Natural killer cell (primary cell): Measurements from ENCODE around the gene UBE3B. TPM values are rescaled to one million over a fixed set of nuclear protein-coding genes. Genes with fewer than 3 reads are reported as not detected.
A peak's percentile ranks its signal among the peaks of the same experiment; 100 is the strongest.

Source experiments
- ATAC-seq, 3 donors: fragments of 150-1000 bp in 2 of 3; fragments of 200-7000 bp in 1 of 3; cut with Tn5 transposase; 1 replicate in 1 of 3; 2 replicates in 2 of 3; pipeline ENCODE4 v1.10.0; 2021; ENCODE audit warnings: mild to moderate bottlenecking in 2 of 3, moderate library complexity in 2 of 3
- DNase-seq, 2 donors: peaks; one replicate each; pipeline versions ENCODE4 v3.0.0 to v3.0.0-alpha.2; 2013 to 2021; ENCODE audit warnings: mixed read lengths in 1 of 2
- H3K27ac ChIP-seq: one replicate; pipeline ENCODE4 v1.5.1; 2013; ENCODE audit warnings: mild to moderate bottlenecking, low read length
- H3K27me3 ChIP-seq: one replicate; pipeline ENCODE4 v1.6.1; 2013; ENCODE audit warnings: low read length; ENCODE audit not compliant: control insufficient read depth, insufficient read depth
- H3K36me3 ChIP-seq: one replicate; pipeline ENCODE4 v1.6.1; 2013; ENCODE audit warnings: low read length; ENCODE audit not compliant: control insufficient read depth, insufficient read depth
- H3K4me1 ChIP-seq: one replicate; pipeline ENCODE4 v1.6.1; 2013; ENCODE audit warnings: low read length; ENCODE audit not compliant: control insufficient read depth, insufficient read depth
- H3K4me3 ChIP-seq: one replicate; pipeline ENCODE4 v1.5.1; 2013; ENCODE audit warnings: low read length
- H3K9me3 ChIP-seq: one replicate; pipeline ENCODE4 v1.6.1; 2013; ENCODE audit warnings: low read length; ENCODE audit not compliant: control insufficient read depth, insufficient read depth
- H3K27ac Mint-ChIP-seq, 2 donors: one replicate each; pipeline ENCODE4 v1.8.0; 2022; ENCODE audit warnings: mild to moderate bottlenecking in 2 of 2, mixed read lengths in 2 of 2, moderate library complexity in 1 of 2
- H3K27me3 Mint-ChIP-seq, 2 donors: one replicate each; pipeline ENCODE4 v1.8.0; 2022; ENCODE audit warnings: low read depth in 2 of 2, mixed read lengths in 2 of 2
- H3K36me3 Mint-ChIP-seq: one replicate; pipeline ENCODE4 v1.8.0; 2022; ENCODE audit warnings: mixed read lengths
- H3K4me1 Mint-ChIP-seq, 2 donors: one replicate each; pipeline ENCODE4 v1.8.0; 2022; ENCODE audit warnings: mixed read lengths in 2 of 2
- H3K4me3 Mint-ChIP-seq: one replicate; pipeline ENCODE4 v1.8.0; 2022; ENCODE audit warnings: mild to moderate bottlenecking, moderate library complexity, mixed read lengths
- H3K9me3 Mint-ChIP-seq, 2 donors: one replicate each; pipeline ENCODE4 v1.8.0; 2022; ENCODE audit warnings: mixed read lengths in 2 of 2
- WGBS: methylation state at CpG from one replicate; pipeline ENCODE4 v1.1.7; 2013; ENCODE audit warnings: missing lambda C conversion rate; ENCODE audit not compliant: insufficient coverage; 5-methylcytosine and 5-hydroxymethylcytosine counted together
- intact Hi-C: fragments of 100-400 bp; cut with micrococcal nuclease; formaldehyde crosslinking; loops from one replicate; pipeline ENCODE4 v1.14.2; 2022
- total RNA-seq, 4 donors: library from RNA; stranded (reverse); fragments of 120-200 nt in 1 of 4; gene quantifications; one replicate each; pipeline versions ENCODE4 v1.2.3 to v1.2.4, GENCODE V29; 2013 to 2022
- TF ChIP-seq, protein P1 (sequence below): fragments of 200-600 bp; IDR thresholded peaks from one replicate; pipeline ENCODE4 v1.8.0; 2022; ENCODE audit warnings: antibody characterized with exemption

Gene UBE3B
- total RNA-seq, 3 donors from 2014 or later (not counting 1 experiment from before 2014, with no cell fraction given) = 32.2 to 46.7 (median 39.5) TPM

DNA sequence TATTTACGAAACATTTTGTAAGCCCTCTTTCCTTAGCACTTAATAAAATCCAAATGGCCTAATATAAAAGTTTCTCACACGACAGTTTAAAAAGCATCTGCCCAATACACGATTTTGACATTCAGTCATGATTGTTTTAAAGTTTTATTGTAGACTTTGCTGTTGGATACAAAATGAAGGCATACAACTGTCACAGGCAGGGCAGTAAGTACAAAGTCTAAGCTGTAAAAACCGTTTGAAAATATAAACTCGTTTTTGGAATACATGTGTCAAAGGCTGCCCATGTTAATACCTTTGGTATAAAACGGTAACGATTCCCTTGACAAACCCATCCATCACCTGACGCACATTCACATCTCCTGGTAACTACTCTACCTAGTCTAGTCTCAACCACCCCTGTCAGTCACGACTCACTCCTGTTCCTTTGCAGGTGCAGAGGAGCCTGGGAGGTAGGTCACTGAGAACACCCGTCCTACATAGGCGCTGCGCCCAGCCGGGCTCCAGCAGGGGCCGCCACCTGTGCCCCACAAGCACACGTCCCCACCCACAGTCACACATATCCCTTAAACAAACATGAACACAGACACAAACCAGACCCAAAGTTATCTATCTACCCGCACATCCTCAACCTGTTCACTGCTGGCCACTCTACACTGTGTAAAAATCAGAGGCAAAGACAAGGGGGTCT is 27.4 kb upstream of the UBE3B start:
- intact Hi-C loops = loop anchor here (2.0 kb wide), 3 partner anchors 21 to 45 kb away; partner anchors contain the start of genes KCTD10 and UBE3B
- H3K27ac ChIP-seq = peak overlapping the region; percentile 55
- Mint-ChIP-seq H3K27me3 (no peaks in the 10 kb centered on the region), H3K4me3 (peak overlapping the region; percentile 88), H3K27ac (peak overlapping the region; percentile 92 to 93), H3K4me1 (peaks cover 66 to 69% of the 10 kb centered on the region in 2 donors), H3K36me3 (peaks cover 9% of the 10 kb centered on the region), H3K9me3 (no peaks in the 10 kb centered on the region)
- H3K27me3 ChIP-seq = no peaks in the 10 kb centered on the region
- 85% methylated on average over 15 of the region's 16 CpGs for WGBS
- H3K4me3 ChIP-seq = no peak overlapping the region
- peaks cover 61% of the 10 kb centered on the region for H3K4me1 ChIP-seq
- no peaks in the 10 kb centered on the region for H3K9me3 ChIP-seq
- no peak for DNase-seq
- ATAC-seq = peak; percentile 17 to 61 (median 28)
- H3K36me3 ChIP-seq = peaks cover 29% of the 10 kb centered on the region
- TF ChIP-seq, protein P1, sequence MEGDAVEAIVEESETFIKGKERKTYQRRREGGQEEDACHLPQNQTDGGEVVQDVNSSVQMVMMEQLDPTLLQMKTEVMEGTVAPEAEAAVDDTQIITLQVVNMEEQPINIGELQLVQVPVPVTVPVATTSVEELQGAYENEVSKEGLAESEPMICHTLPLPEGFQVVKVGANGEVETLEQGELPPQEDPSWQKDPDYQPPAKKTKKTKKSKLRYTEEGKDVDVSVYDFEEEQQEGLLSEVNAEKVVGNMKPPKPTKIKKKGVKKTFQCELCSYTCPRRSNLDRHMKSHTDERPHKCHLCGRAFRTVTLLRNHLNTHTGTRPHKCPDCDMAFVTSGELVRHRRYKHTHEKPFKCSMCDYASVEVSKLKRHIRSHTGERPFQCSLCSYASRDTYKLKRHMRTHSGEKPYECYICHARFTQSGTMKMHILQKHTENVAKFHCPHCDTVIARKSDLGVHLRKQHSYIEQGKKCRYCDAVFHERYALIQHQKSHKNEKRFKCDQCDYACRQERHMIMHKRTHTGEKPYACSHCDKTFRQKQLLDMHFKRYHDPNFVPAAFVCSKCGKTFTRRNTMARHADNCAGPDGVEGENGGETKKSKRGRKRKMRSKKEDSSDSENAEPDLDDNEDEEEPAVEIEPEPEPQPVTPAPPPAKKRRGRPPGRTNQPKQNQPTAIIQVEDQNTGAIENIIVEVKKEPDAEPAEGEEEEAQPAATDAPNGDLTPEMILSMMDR = peak; percentile 14

DNA sequence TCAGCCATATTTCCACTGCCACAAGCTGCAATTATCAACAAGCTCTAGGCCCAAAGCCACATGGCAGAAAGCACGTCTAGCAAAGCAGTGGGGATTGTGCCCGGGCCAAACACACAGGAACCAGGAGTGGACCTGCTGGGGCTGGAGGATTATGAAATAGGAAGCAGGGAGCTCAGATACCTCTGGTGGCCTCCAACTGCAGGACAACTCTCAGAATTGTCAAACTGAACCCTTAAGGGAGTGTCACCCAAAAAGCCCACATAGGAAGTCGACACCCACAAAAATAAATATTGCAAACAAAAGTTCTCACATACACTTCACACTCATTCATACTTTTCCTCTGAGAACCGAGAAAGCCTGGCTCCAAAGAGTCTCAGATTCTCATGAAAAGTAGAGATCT is 26.5 kb upstream of the UBE3B start:
- Histone ChIP-seq H3K27ac (peak overlapping the region; percentile 81), H3K27me3 (no peaks in the 10 kb centered on the region), H3K4me1 (peaks cover 60% of the 10 kb centered on the region), H3K9me3 (no peaks in the 10 kb centered on the region), H3K4me3 (no peak overlapping the region), H3K36me3 (peaks cover 39% of the 10 kb centered on the region)
- Mint-ChIP-seq H3K9me3 (no peaks in the 10 kb centered on the region), H3K27me3 (no peaks in the 10 kb centered on the region), H3K4me1 (peaks cover 63 to 67% of the 10 kb centered on the region in 2 donors), H3K36me3 (peaks cover 17% of the 10 kb centered on the region), H3K27ac (peak overlapping the region; percentile 92 to 93), H3K4me3 (peak overlapping the region; percentile 88)
- 42% methylated on average over 4 of the region's 4 CpGs for WGBS
- ATAC-seq (peak; percentile 74 to 78 (median 74)), DNase-seq (peak; percentile 17 to 33)
- intact Hi-C loops = loop anchor here (2.0 kb wide), 3 partner anchors 22 to 44 kb away; partner anchors contain the start of genes KCTD10 and UBE3B
- TF ChIP-seq, protein P1 = no peak

DNA sequence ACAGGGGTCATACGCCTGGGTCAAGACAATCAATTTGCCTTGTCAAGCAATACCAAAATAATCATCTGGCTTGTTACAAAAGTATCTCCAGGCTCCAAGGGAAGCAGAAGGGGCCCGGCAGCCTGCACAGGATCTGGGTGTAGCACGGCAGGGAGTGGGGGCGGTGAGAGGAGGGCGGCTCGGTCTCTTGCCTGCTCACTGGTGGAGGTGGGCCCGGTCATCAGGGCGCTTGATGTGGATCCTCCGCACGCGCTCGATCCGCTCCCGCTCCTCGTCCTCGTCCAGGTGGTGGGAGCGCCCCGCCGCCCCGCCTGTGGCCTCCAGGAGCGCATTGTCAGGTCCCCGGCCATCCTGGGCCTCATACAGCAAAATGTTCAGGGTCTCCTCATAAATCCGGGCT is 26.0 kb upstream of the UBE3B start:
- peaks cover 60% of the 10 kb centered on the region for H3K4me1 ChIP-seq
- H3K27me3 ChIP-seq = no peaks in the 10 kb centered on the region
- ATAC-seq (peak; percentile 25 to 39 (median 26)), DNase-seq (no peak)
- peaks cover 21% of the 10 kb centered on the region for H3K36me3 Mint-ChIP-seq
- H3K4me3 ChIP-seq = no peak overlapping the region
- peaks cover 44% of the 10 kb centered on the region for H3K36me3 ChIP-seq
- intact Hi-C loops = loop anchor here (2.0 kb wide), 3 partner anchors 23 to 43 kb away; partner anchors contain the start of genes KCTD10 and UBE3B
- WGBS = 80% methylated on average over 23 of the region's 23 CpGs
- peak overlapping the region; percentile 88 for H3K4me3 Mint-ChIP-seq
- H3K27me3 Mint-ChIP-seq = no peaks in the 10 kb centered on the region
- TF ChIP-seq, protein P1 = no peak
- H3K9me3 ChIP-seq = no peaks in the 10 kb centered on the region
- H3K4me1 Mint-ChIP-seq = peaks cover 66 to 71% of the 10 kb centered on the region in 2 donors
- H3K27ac ChIP-seq = peak overlapping the region; percentile 81
- no peaks in the 10 kb centered on the region for H3K9me3 Mint-ChIP-seq
- H3K27ac Mint-ChIP-seq = peak overlapping the region; percentile 92 to 93
